Measurements from ENCODE around the gene THEM4.

DNA sequence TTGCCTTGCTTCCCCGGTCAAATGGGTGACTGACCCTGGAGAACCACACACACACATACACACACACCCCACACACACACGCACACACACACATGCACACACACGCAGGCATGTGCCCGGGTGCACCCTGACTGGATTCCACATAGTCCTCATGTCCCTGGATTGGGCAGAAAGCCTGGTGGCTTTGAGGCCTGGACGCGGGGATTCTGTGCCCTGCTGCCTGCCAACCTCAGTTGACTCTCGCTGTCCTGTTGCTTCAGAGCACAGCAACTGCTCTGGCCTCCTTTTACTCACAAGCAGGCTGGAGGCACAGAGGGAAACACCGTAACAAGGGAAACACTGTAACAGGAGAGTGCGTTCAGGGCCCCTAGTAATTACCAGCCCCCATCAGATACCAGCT, 84.1 kb downstream of the THEM4 start:
- TF ChIP-seq CTCF (conservative IDR thresholded peaks at IDR 0.05; ENCODE audit: low read length) (no peak), EZH2phosphoT487 (IDR thresholded peaks at IDR 0.05; ENCODE audit: borderline replicate concordance, low read depth, low read length) (no peak)
